ENCODE results near the gene ATPAF2.

GRCh38 chr17:18002171-18002570 is 36.8 kb downstream of the ATPAF2 start:
- TF ChIP-seq, protein P1, sequence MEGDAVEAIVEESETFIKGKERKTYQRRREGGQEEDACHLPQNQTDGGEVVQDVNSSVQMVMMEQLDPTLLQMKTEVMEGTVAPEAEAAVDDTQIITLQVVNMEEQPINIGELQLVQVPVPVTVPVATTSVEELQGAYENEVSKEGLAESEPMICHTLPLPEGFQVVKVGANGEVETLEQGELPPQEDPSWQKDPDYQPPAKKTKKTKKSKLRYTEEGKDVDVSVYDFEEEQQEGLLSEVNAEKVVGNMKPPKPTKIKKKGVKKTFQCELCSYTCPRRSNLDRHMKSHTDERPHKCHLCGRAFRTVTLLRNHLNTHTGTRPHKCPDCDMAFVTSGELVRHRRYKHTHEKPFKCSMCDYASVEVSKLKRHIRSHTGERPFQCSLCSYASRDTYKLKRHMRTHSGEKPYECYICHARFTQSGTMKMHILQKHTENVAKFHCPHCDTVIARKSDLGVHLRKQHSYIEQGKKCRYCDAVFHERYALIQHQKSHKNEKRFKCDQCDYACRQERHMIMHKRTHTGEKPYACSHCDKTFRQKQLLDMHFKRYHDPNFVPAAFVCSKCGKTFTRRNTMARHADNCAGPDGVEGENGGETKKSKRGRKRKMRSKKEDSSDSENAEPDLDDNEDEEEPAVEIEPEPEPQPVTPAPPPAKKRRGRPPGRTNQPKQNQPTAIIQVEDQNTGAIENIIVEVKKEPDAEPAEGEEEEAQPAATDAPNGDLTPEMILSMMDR (IDR thresholded peaks at IDR 0.05 in 2 of 3, conservative IDR thresholded peaks at IDR 0.05 in 1 of 3; ENCODE audit: borderline replicate concordance in 1 of 3, insufficient read depth in 1 of 3, low read depth in 2 of 3, low read length in 2 of 3), result no peak
- TF ChIP-seq POLR2AphosphoS5 (IDR thresholded peaks at IDR 0.05; ENCODE audit: low read depth, low read length) (no peak), EZH2 (IDR thresholded peaks at IDR 0.05) (no peak), RAD21 (IDR thresholded peaks at IDR 0.05; ENCODE audit: low read depth) (no peak), SP1 (IDR thresholded peaks at IDR 0.05; ENCODE audit: low read depth) (no peak), ZFX (IDR thresholded peaks at IDR 0.05) (no peak), POLR2A (IDR thresholded peaks at IDR 0.05; ENCODE audit: borderline replicate concordance, extremely low read depth, insufficient read depth, insufficient read length) (no peak), EZH2phosphoT487 (IDR thresholded peaks at IDR 0.05; ENCODE audit: borderline replicate concordance) (no peak)
- TF ChIP-seq, protein P2, sequence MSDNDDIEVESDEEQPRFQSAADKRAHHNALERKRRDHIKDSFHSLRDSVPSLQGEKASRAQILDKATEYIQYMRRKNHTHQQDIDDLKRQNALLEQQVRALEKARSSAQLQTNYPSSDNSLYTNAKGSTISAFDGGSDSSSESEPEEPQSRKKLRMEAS (IDR thresholded peaks at IDR 0.05), result no peak
